Measurements from ENCODE around the gene TBL1X.

DNA sequence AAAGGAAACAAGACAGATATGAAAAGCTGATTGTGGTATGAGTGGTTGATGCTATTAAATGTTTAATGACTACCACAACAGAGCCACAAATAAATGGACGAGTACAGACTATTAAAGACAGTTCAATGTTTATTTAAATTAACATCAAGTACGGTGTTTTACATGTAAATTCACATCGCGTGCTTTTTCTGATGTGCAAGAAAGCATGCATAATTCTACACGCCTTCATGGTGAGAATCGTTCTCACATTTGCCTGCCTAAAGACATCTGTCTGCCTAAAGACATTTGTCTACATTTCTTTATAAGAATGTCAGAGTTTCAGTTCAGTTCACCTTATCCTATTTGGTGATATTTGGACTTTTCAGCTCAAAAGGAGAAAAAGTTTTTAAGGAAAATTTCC, 308.1 kb downstream of the TBL1X start:
- no peak for TF ChIP-seq POLR2AphosphoS5 (IDR thresholded peaks at IDR 0.05)
- TF ChIP-seq, protein P1, sequence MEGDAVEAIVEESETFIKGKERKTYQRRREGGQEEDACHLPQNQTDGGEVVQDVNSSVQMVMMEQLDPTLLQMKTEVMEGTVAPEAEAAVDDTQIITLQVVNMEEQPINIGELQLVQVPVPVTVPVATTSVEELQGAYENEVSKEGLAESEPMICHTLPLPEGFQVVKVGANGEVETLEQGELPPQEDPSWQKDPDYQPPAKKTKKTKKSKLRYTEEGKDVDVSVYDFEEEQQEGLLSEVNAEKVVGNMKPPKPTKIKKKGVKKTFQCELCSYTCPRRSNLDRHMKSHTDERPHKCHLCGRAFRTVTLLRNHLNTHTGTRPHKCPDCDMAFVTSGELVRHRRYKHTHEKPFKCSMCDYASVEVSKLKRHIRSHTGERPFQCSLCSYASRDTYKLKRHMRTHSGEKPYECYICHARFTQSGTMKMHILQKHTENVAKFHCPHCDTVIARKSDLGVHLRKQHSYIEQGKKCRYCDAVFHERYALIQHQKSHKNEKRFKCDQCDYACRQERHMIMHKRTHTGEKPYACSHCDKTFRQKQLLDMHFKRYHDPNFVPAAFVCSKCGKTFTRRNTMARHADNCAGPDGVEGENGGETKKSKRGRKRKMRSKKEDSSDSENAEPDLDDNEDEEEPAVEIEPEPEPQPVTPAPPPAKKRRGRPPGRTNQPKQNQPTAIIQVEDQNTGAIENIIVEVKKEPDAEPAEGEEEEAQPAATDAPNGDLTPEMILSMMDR (IDR thresholded peaks at IDR 0.05) = no peak
- TF ChIP-seq POLR2A (IDR thresholded peaks at IDR 0.05) = no peak
- no peak for TF ChIP-seq EP300 (IDR thresholded peaks at IDR 0.05)
